OCI-LY7 (cell line): ENCODE data around the gene BEAN1. TPM values are rescaled to one million over a fixed set of nuclear protein-coding genes. Genes with fewer than 3 reads are reported as not detected.
A peak's percentile ranks its signal among the peaks of the same experiment; 100 is the strongest.

Source experiments
- BruUV-seq: library from RNA; stranded (reverse); fragments of 400-500 nt; replicated peaks from 2 replicates; lab custom pipeline; 2021; lab: Mats Ljungman, UMichigan
- CTCF ChIA-PET: fragments of 300-600 bp; sonication (Branson Sonifier 250); formaldehyde crosslinking; loops from one replicate; lab custom pipeline; 2022; ENCODE audit warnings: antibody characterized with exemption; ENCODE audit not compliant: unreplicated experiment; lab: Charles Lee
- POLR2A ChIA-PET: fragments of 300-600 bp; sonication (Branson Sonifier 250); formaldehyde crosslinking; loops from one replicate; lab custom pipeline; 2022; ENCODE audit warnings: antibody characterized with exemption; lab: Charles Lee
- DNase-seq: peaks from one replicate; pipeline ENCODE4 v3.0.0-alpha.2; 2015; ENCODE audit warnings: low spot score
- H2AFZ ChIP-seq: fragments of 200-600 bp; sonication (generic), shearing (Covaris generic); 2 replicates; pipeline ENCODE4 v1.6.1; 2014; ENCODE audit warnings: mild to moderate bottlenecking, antibody characterized with exemption, low read length, moderate library complexity
- H3K27ac ChIP-seq: fragments of 200-600 bp; sonication (generic); 2 replicates; pipeline ENCODE4 v1.5.1; 2014; ENCODE audit warnings: mixed run types, low read depth, mild to moderate bottlenecking, moderate library complexity, low read length, inconsistent platforms; ENCODE audit not compliant: poor library complexity, severe bottlenecking
- H3K36me3 ChIP-seq: fragments of 200-600 bp; sonication (generic); 2 replicates; pipeline ENCODE4 v1.6.1; 2014; ENCODE audit warnings: mild to moderate bottlenecking, antibody characterized with exemption, low read length, moderate library complexity, mixed read lengths; ENCODE audit not compliant: insufficient read depth
- H3K4me1 ChIP-seq: fragments of 200-600 bp; sonication (generic); 2 replicates; pipeline ENCODE4 v1.5.1; 2014; ENCODE audit warnings: mild to moderate bottlenecking, low read length; ENCODE audit not compliant: insufficient read depth, poor library complexity, severe bottlenecking
- H3K4me2 ChIP-seq: fragments of 200-600 bp; sonication (generic); 2 replicates; pipeline ENCODE4 v1.6.1; 2014; ENCODE audit warnings: mild to moderate bottlenecking, low read length
- H3K4me3 ChIP-seq: fragments of 200-600 bp; sonication (generic); 2 replicates; pipeline ENCODE4 v1.5.1; 2014; ENCODE audit warnings: mild to moderate bottlenecking, low read depth, low read length; ENCODE audit not compliant: poor library complexity, severe bottlenecking
- H3K79me2 ChIP-seq: fragments of 200-600 bp; sonication (generic); 2 replicates; pipeline ENCODE4 v1.6.1; 2016; ENCODE audit warnings: low read depth, mild to moderate bottlenecking, low read length, moderate library complexity, mixed read lengths; ENCODE audit not compliant: insufficient read depth
- H3K9me2 ChIP-seq: fragments of 200-600 bp; sonication (generic); 2 replicates; pipeline ENCODE4 v1.6.1; 2016; ENCODE audit warnings: mild to moderate bottlenecking, low read length, mixed read lengths; ENCODE audit not compliant: insufficient read depth
- H3K9me3 ChIP-seq: fragments of 200-600 bp; sonication (generic); 2 replicates; pipeline ENCODE4 v1.6.1; 2014; ENCODE audit warnings: mild to moderate bottlenecking, mixed run types, low read length, mixed read lengths
- H4K20me1 ChIP-seq: fragments of 200-600 bp; sonication (generic); 2 replicates; pipeline ENCODE4 v1.6.1; 2014; ENCODE audit warnings: mild to moderate bottlenecking, antibody characterized with exemption, low read length, moderate library complexity, mixed read lengths; ENCODE audit not compliant: insufficient read depth
- EZH2phosphoT487 ChIP-seq: fragments of 200-600 bp; sonication (generic); IDR thresholded peaks from 2 replicates; pipeline ENCODE4 v1.6.1; 2018; ENCODE audit warnings: low read depth, borderline replicate concordance, mild to moderate bottlenecking, mixed run types, antibody characterized with exemption, low read length, moderate library complexity, mixed read lengths
- intact Hi-C: fragments of 100-400 bp; cut with micrococcal nuclease; formaldehyde crosslinking; loops from one replicate; pipeline ENCODE4 v1.10.0; 2022; ENCODE audit not compliant: unreplicated experiment
- total RNA-seq, 2 experiments: library from RNA; depleted of rRNA in 1 of 2; stranded (reverse); fragments of >200 nt in 1 of 2; shearing (Covaris generic) in 1 of 2; gene quantifications; 2 replicates each; pipeline ENCODE4 v1.2.3, GENCODE V29; 2014 to 2022
- TF ChIP-seq, protein P1 (sequence below): fragments of 200-600 bp; sonication (generic); conservative IDR thresholded peaks from 2 replicates; pipeline ENCODE4 v1.5.1; 2014; ENCODE audit warnings: mild to moderate bottlenecking, antibody characterized with exemption, low read length, moderate library complexity, mixed read lengths

Gene BEAN1
- total RNA-seq, 2 experiments from 2014 or later = 0.13 TPM; not detected in 1

DNA sequence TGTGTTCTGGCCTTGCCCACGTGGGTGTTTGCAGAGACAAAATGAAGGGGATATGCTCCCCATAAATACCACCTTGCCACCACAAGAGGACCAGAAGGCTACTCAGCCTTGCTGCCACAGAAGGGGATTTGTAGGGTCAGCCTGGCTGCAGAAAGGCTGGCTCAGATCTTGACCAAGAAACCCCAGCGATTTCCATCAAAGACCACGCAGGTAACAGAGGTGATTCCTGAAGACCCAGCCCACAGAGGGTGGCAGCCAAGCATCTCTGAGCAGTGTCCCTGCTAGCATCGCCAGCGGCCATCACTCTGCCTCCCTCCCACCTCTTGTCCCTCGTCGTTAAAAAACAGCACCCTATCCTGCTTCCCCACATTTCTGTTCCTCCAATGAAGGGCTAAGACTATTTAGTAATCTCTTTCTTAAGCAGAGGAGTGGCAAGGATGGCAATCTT lies 54.9 kb downstream of the BEAN1 start:
- Histone ChIP-seq H3K79me2 (no peaks in the 10 kb centered on the region), H2AFZ (no peak overlapping the region), H3K27ac (no peak overlapping the region), H3K4me3 (no peak overlapping the region), H3K4me1 (peaks cover 20% of the 10 kb centered on the region), H3K4me2 (no peak overlapping the region), H3K9me3 (no peaks in the 10 kb centered on the region), H4K20me1 (no peaks in the 10 kb centered on the region), H3K36me3 (no peaks in the 10 kb centered on the region), H3K9me2 (no peaks in the 10 kb centered on the region)
- TF ChIP-seq EZH2phosphoT487 = no peak
- TF ChIP-seq, protein P1, sequence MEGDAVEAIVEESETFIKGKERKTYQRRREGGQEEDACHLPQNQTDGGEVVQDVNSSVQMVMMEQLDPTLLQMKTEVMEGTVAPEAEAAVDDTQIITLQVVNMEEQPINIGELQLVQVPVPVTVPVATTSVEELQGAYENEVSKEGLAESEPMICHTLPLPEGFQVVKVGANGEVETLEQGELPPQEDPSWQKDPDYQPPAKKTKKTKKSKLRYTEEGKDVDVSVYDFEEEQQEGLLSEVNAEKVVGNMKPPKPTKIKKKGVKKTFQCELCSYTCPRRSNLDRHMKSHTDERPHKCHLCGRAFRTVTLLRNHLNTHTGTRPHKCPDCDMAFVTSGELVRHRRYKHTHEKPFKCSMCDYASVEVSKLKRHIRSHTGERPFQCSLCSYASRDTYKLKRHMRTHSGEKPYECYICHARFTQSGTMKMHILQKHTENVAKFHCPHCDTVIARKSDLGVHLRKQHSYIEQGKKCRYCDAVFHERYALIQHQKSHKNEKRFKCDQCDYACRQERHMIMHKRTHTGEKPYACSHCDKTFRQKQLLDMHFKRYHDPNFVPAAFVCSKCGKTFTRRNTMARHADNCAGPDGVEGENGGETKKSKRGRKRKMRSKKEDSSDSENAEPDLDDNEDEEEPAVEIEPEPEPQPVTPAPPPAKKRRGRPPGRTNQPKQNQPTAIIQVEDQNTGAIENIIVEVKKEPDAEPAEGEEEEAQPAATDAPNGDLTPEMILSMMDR = no peak
- BruUV-seq = no TSS peak
- intact Hi-C loops = no loop called here
- POLR2A ChIA-PET = no interaction called here
- CTCF ChIA-PET = no interaction called here
- no peak for DNase-seq

DNA sequence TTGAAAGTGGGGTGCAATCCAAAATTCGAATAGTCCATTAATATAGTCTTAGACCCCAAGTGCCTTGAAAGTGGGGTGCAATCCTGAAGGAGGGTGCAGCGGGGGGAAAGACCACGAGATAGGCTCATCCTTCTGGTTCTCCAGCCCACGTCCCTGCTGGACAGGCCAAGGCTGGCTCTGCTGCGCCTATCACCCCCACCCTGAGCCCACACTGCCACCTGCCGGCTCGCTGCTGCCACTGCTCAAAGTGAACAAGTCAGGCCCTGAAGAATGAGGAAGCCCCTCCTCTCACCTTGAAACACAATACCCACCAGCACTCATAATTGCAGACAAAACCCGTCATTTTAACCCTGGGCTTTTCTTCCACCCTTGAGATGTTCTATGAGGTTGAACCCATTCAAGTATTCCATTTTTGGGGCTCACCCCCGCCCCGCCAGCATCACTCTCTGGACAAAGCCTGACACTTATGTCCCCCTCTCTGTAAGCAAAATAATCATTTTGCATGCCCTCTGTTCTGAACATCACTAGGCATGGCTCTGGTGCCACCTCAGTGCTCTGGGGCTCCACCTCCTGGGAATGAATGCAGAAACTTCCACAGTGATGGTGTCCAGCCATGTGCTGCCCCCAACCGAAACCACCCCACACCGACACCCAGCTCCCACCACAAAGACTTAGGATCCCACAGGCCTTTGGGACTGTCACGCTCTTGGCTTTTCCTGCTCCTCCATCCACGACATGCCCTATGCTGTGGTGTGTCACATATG lies 56.8 kb downstream of the BEAN1 start:
- peaks cover 6% of the 10 kb centered on the region for H3K4me1 ChIP-seq
- H4K20me1 ChIP-seq = no peaks in the 10 kb centered on the region
- DNase-seq = peak; percentile 77
- H3K9me2 ChIP-seq = no peaks in the 10 kb centered on the region
- H3K4me2 ChIP-seq = no peak overlapping the region
- ChIA-PET CTCF (interaction anchor here (0.6 kb wide), 1 partner anchor 78 kb away, joined by 3 read pairs; no protein-coding TSS in a partner anchor), POLR2A (no interaction called here)
- no TSS peak for BruUV-seq
- TF ChIP-seq, protein P1 = peak; percentile 99
- TF ChIP-seq EZH2phosphoT487 = no peak
- H3K9me3 ChIP-seq = no peaks in the 10 kb centered on the region
- H3K4me3 ChIP-seq = no peak overlapping the region
- no peak overlapping the region for H3K27ac ChIP-seq
- intact Hi-C loops = loop anchor here (1.0 kb wide), 3 partner anchors 32 to 105 kb away; no protein-coding TSS in a partner anchor
- no peaks in the 10 kb centered on the region for H3K36me3 ChIP-seq
- H2AFZ ChIP-seq = no peak overlapping the region
- no peaks in the 10 kb centered on the region for H3K79me2 ChIP-seq
